Neural progenitor cell (in vitro differentiated cells): Measurements from ENCODE around the gene STIM1.

ENCODE experiments used
- CTCF ChIP-seq: fragments of 200-600 bp; sonication (generic); IDR thresholded peaks from 2 replicates; pipeline ENCODE4 v1.5.1; 2017; ENCODE audit warnings: antibody characterized with exemption, mild to moderate bottlenecking
- EZH2phosphoT487 ChIP-seq: fragments of 200-600 bp; sonication (generic); IDR thresholded peaks from 2 replicates; pipeline ENCODE4 v1.6.1; 2017; ENCODE audit warnings: antibody characterized with exemption

GRCh38 chr11:3888876-3889275, 33.4 kb downstream of the STIM1 start:
- no peak for TF ChIP-seq CTCF
- TF ChIP-seq EZH2phosphoT487: no peak
